Panc1 (cell line): ENCODE data around the gene HDHD2.

Experiments used
- POLR2AphosphoS5 ChIP-seq: IDR thresholded peaks from 2 replicates; pipeline ENCODE4 v1.6.1; 2012; ENCODE audit warnings: mild to moderate bottlenecking, low read depth, low read length, moderate library complexity
- TF ChIP-seq, protein P1 (sequence below): fragments of 450-650 bp; IDR thresholded peaks from 2 replicates; pipeline ENCODE4 v1.5.1; 2017; ENCODE audit warnings: mild to moderate bottlenecking
- TF ChIP-seq, protein P2 (sequence below), 2 experiments: IDR thresholded peaks; 2 replicates each; pipeline ENCODE4 v1.6.1; 2011 to 2012; ENCODE audit warnings: low read depth in 2 of 2, control low read depth in 1 of 2, low read length in 1 of 2, mild to moderate bottlenecking in 1 of 2, moderate library complexity in 1 of 2; ENCODE audit not compliant: insufficient read depth in 1 of 2

DNA sequence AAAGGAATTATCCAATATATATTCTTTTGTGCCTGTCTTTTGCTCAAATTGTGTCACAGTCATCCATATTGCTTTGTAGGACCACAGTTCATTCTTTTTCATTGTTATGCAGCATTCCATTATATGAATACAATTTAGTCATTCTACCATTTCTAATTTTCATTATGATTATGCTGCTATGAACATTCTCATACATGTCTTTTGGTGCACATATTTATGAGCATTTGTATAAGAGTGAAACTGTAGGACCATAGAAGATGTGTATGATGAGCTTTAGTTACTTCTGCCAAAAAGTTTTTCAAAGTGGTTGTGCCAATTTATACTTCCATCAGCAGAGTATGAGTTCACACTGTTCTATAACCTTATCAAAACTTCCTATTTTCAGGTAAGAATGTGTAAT is 18.2 kb upstream of the HDHD2 start:
- TF ChIP-seq, protein P1, sequence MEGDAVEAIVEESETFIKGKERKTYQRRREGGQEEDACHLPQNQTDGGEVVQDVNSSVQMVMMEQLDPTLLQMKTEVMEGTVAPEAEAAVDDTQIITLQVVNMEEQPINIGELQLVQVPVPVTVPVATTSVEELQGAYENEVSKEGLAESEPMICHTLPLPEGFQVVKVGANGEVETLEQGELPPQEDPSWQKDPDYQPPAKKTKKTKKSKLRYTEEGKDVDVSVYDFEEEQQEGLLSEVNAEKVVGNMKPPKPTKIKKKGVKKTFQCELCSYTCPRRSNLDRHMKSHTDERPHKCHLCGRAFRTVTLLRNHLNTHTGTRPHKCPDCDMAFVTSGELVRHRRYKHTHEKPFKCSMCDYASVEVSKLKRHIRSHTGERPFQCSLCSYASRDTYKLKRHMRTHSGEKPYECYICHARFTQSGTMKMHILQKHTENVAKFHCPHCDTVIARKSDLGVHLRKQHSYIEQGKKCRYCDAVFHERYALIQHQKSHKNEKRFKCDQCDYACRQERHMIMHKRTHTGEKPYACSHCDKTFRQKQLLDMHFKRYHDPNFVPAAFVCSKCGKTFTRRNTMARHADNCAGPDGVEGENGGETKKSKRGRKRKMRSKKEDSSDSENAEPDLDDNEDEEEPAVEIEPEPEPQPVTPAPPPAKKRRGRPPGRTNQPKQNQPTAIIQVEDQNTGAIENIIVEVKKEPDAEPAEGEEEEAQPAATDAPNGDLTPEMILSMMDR, result no peak
- no peak for TF ChIP-seq POLR2AphosphoS5
- TF ChIP-seq, protein P2, sequence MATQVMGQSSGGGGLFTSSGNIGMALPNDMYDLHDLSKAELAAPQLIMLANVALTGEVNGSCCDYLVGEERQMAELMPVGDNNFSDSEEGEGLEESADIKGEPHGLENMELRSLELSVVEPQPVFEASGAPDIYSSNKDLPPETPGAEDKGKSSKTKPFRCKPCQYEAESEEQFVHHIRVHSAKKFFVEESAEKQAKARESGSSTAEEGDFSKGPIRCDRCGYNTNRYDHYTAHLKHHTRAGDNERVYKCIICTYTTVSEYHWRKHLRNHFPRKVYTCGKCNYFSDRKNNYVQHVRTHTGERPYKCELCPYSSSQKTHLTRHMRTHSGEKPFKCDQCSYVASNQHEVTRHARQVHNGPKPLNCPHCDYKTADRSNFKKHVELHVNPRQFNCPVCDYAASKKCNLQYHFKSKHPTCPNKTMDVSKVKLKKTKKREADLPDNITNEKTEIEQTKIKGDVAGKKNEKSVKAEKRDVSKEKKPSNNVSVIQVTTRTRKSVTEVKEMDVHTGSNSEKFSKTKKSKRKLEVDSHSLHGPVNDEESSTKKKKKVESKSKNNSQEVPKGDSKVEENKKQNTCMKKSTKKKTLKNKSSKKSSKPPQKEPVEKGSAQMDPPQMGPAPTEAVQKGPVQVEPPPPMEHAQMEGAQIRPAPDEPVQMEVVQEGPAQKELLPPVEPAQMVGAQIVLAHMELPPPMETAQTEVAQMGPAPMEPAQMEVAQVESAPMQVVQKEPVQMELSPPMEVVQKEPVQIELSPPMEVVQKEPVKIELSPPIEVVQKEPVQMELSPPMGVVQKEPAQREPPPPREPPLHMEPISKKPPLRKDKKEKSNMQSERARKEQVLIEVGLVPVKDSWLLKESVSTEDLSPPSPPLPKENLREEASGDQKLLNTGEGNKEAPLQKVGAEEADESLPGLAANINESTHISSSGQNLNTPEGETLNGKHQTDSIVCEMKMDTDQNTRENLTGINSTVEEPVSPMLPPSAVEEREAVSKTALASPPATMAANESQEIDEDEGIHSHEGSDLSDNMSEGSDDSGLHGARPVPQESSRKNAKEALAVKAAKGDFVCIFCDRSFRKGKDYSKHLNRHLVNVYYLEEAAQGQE (IDR thresholded peaks at IDR 0.05; ENCODE audit: insufficient read depth in 1 of 2, low read depth in 2 of 2, low read length in 1 of 2), result no peak
